HepG2 (cell line): ENCODE data around the gene NDE1. TPM values are rescaled to one million over a fixed set of nuclear protein-coding genes. Genes with fewer than 3 reads are reported as not detected.

Experiments used
- AKAP8 ChIP-seq: sonication (generic); formaldehyde crosslinking; IDR thresholded peaks from 2 replicates; pipeline ENCODE4 v1.5.1; 2020; ENCODE audit warnings: mild to moderate bottlenecking, missing genetic modification reagents
- FOSL1 ChIP-seq: sonication (generic); formaldehyde crosslinking; IDR thresholded peaks from 2 replicates; pipeline ENCODE4 v1.9.0; 2021; ENCODE audit warnings: missing genetic modification reagents, borderline replicate concordance
- KLF6 ChIP-seq: IDR thresholded peaks from 2 replicates; pipeline ENCODE4 v1.8.0; 2016; ENCODE audit warnings: missing biosample characterization, missing genetic modification reagents
- NR3C1 ChIP-seq: sonication (generic); formaldehyde crosslinking; IDR thresholded peaks from 2 replicates; pipeline ENCODE4 v1.4.0; 2020; ENCODE audit warnings: missing genetic modification reagents
- TBL1XR1 ChIP-seq: fragments of 150-350 bp; IDR thresholded peaks from 2 replicates; pipeline ENCODE4 v1.6.1; 2014; ENCODE audit warnings: borderline replicate concordance, low read length; ENCODE audit not compliant: partially characterized antibody
- TBX3 ChIP-seq: fragments of 450-650 bp; IDR thresholded peaks from 2 replicates; pipeline ENCODE4 v1.6.1; 2017; ENCODE audit warnings: antibody characterized with exemption, mild to moderate bottlenecking, inconsistent platforms, borderline replicate concordance
- TFDP1 ChIP-seq: IDR thresholded peaks from 2 replicates; pipeline ENCODE4 v1.6.1; 2016; ENCODE audit warnings: missing compliant biosample characterization, missing genetic modification reagents, borderline replicate concordance
- ZNF556 ChIP-seq: sonication (generic); formaldehyde crosslinking; IDR thresholded peaks from 2 replicates; pipeline ENCODE4 v1.4.0; 2020; ENCODE audit warnings: mild to moderate bottlenecking, missing genetic modification reagents, borderline replicate concordance
- ZNF737 ChIP-seq: sonication (generic); formaldehyde crosslinking; IDR thresholded peaks from 2 replicates; pipeline ENCODE4 v1.5.0; 2020; ENCODE audit warnings: missing genetic modification reagents, mild to moderate bottlenecking, borderline replicate concordance
- ZXDC ChIP-seq: sonication (generic); formaldehyde crosslinking; IDR thresholded peaks from 2 replicates; pipeline ENCODE4 v1.5.0; 2020; ENCODE audit warnings: mild to moderate bottlenecking, missing genetic modification reagents
- polyA plus RNA-seq, 8 experiments: library from polyadenylated mRNA; depleted of rRNA in 3 of 8; stranded (reverse) in 7 of 8; unstranded in 1 of 8; fragments of >200 nt; fragmentation: Illumina TruSeq in 4 of 8; extraction: Trizol in 4 of 8; gene quantifications; 2 replicates each; pipeline versions ENCODE4 v1.2.1 to v1.2.3, GENCODE V29; 2011 to 2016; ENCODE audit warnings: low read depth in 4 of 8, missing spikeins in 1 of 8, mixed read lengths in 1 of 8; ENCODE audit not compliant: insufficient read depth in 1 of 8
- total RNA-seq, 5 experiments: library from RNA; depleted of rRNA; stranded (reverse); fragments of >200 nt; fragmentation: Illumina TruSeq; extraction: Trizol; gene quantifications; 2 replicates each; pipeline ENCODE4 v1.2.3, GENCODE V29; 2016; ENCODE audit warnings: low read depth in 1 of 5
- TF ChIP-seq, protein P1 (sequence below): sonication (generic); formaldehyde crosslinking; IDR thresholded peaks from 2 replicates; pipeline ENCODE4 v1.5.0; 2020; ENCODE audit warnings: mild to moderate bottlenecking, missing genetic modification reagents
- TF ChIP-seq, protein P2 (sequence below): sonication (generic); formaldehyde crosslinking; IDR thresholded peaks from 2 replicates; pipeline ENCODE4 v1.4.0; 2020; ENCODE audit warnings: missing genetic modification reagents
- TF ChIP-seq, protein P3 (sequence below): sonication (generic); formaldehyde crosslinking; IDR thresholded peaks from 2 replicates; pipeline ENCODE4 v1.4.0; 2020; ENCODE audit warnings: mild to moderate bottlenecking, missing genetic modification reagents
- TF ChIP-seq, protein P4 (sequence below): sonication (generic); formaldehyde crosslinking; IDR thresholded peaks from 2 replicates; pipeline ENCODE4 v1.5.1; 2020; ENCODE audit warnings: mild to moderate bottlenecking, missing genetic modification reagents

NDE1 gene
- total and polyA plus RNA-seq, 2 of the 13 experiments (the other 11 are each of a cell fraction or from before 2014, with no cell fraction given) = 40.9 to 72.5 TPM

- TF ChIP-seq, protein P1, sequence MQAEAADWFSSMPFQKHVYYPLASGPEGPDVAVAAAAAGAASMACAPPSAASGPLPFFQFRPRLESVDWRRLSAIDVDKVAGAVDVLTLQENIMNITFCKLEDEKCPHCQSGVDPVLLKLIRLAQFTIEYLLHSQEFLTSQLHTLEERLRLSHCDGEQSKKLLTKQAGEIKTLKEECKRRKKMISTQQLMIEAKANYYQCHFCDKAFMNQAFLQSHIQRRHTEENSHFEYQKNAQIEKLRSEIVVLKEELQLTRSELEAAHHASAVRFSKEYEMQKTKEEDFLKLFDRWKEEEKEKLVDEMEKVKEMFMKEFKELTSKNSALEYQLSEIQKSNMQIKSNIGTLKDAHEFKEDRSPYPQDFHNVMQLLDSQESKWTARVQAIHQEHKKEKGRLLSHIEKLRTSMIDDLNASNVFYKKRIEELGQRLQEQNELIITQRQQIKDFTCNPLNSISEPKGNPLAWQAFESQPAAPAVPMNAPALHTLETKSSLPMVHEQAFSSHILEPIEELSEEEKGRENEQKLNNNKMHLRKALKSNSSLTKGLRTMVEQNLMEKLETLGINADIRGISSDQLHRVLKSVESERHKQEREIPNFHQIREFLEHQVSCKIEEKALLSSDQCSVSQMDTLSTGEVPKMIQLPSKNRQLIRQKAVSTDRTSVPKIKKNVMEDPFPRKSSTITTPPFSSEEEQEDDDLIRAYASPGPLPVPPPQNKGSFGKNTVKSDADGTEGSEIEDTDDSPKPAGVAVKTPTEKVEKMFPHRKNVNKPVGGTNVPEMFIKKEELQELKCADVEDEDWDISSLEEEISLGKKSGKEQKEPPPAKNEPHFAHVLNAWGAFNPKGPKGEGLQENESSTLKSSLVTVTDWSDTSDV = no peak
- TF ChIP-seq, protein P2, sequence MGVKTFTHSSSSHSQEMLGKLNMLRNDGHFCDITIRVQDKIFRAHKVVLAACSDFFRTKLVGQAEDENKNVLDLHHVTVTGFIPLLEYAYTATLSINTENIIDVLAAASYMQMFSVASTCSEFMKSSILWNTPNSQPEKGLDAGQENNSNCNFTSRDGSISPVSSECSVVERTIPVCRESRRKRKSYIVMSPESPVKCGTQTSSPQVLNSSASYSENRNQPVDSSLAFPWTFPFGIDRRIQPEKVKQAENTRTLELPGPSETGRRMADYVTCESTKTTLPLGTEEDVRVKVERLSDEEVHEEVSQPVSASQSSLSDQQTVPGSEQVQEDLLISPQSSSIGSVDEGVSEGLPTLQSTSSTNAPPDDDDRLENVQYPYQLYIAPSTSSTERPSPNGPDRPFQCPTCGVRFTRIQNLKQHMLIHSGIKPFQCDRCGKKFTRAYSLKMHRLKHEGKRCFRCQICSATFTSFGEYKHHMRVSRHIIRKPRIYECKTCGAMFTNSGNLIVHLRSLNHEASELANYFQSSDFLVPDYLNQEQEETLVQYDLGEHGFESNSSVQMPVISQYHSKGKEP (CRISPR knock-in tag) = no peak
- TF ChIP-seq ZNF737 (CRISPR knock-in tag) (no peak), NR3C1 (CRISPR knock-in tag) (no peak), AKAP8 (no peak), FOSL1 (CRISPR knock-in tag) (peak; percentile 38; the same call in 1 of the 2 replicates), KLF6 (CRISPR knock-in tag) (0 out of 2 replicates have a peak, but pooled peaks have one; percentile 38), TFDP1 (CRISPR knock-in tag) (peak; percentile 10; the same call in 1 of the 2 replicates), ZXDC (CRISPR knock-in tag) (no peak), ZNF556 (CRISPR knock-in tag) (peak; percentile 76), TBL1XR1 (peak; percentile 59), TBX3 (peak; percentile 40; the same call in 1 of the 2 replicates)
- TF ChIP-seq, protein P3, sequence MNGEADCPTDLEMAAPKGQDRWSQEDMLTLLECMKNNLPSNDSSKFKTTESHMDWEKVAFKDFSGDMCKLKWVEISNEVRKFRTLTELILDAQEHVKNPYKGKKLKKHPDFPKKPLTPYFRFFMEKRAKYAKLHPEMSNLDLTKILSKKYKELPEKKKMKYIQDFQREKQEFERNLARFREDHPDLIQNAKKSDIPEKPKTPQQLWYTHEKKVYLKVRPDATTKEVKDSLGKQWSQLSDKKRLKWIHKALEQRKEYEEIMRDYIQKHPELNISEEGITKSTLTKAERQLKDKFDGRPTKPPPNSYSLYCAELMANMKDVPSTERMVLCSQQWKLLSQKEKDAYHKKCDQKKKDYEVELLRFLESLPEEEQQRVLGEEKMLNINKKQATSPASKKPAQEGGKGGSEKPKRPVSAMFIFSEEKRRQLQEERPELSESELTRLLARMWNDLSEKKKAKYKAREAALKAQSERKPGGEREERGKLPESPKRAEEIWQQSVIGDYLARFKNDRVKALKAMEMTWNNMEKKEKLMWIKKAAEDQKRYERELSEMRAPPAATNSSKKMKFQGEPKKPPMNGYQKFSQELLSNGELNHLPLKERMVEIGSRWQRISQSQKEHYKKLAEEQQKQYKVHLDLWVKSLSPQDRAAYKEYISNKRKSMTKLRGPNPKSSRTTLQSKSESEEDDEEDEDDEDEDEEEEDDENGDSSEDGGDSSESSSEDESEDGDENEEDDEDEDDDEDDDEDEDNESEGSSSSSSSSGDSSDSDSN (CRISPR knock-in tag) = peak; percentile 40; the same call in 1 of the 2 replicates
- TF ChIP-seq, protein P4, sequence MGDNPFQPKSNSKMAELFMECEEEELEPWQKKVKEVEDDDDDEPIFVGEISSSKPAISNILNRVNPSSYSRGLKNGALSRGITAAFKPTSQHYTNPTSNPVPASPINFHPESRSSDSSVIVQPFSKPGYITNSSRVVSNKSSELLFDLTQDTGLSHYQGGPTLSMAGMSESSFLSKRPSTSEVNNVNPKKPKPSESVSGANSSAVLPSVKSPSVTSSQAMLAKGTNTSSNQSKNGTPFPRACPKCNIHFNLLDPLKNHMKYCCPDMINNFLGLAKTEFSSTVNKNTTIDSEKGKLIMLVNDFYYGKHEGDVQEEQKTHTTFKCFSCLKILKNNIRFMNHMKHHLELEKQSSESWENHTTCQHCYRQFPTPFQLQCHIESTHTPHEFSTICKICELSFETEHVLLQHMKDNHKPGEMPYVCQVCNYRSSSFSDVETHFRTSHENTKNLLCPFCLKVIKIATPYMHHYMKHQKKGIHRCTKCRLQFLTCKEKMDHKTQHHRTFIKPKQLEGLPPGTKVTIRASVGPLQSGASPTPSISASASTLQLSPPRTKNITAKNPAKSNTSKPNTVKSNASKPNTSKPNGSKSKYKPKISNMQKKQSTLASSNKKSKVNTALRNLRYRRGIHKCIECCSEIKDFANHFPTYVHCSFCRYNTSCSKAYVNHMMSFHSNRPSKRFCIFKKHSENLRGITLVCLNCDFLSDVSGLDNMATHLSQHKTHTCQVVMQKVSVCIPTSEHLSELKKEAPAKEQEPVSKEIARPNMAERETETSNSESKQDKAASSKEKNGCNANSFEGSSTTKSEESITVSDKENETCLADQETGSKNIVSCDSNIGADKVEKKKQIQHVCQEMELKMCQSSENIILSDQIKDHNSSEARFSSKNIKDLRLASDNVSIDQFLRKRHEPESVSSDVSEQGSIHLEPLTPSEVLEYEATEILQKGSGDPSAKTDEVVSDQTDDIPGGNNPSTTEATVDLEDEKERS (CRISPR knock-in tag) = peak; percentile 91
Measured at GRCh38 chr16:15610369-15610871, 39.6 kb upstream of the NDE1 start (continued).
